Stimulated activated CD4-positive, alpha-beta T cell treated with anti-CD3 and anti-CD28 coated beads, Interleukin-12 subunit alpha, Interleukin-12 subunit beta, amount 100 ng/mL, for 24 hours (primary cell): ENCODE data around the gene TCF12.
"Not testable (repeated sequence)": the region's sequence is repeated elsewhere in the genome, so short reads cannot be mapped to it uniquely, and the experiment has no call there.

ENCODE experiments used
- DNase-seq, 2 experiments: peaks; one replicate each; pipeline ENCODE4 v3.0.0-alpha.2; 2020; ENCODE audit warnings: low read depth in 2 of 2

TCF12 gene

DNA sequence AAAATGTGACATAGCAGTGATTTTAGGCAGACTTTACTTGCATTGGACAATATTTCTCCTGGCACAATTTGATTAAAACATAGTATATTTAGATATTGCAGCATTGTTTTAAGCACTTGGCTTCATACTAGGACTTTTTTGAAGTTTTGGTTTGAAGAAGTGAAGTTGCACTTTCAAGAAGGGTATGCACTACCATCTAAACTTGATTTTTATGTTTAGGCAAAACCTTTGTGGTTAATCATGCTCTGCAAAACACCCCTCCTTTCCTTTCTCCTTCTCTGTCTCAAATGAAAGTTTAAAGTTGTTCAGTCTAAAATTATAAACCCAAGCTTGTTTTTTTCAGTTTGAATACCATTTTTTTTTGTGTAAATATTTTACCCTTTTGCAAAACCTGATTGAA, 173.8 kb downstream of the TCF12 start:
- no peak for DNase-seq

GRCh38 chr15:57094321-57095257, 176.1 kb downstream of the TCF12 start:
- DNase-seq, result no peak

DNA sequence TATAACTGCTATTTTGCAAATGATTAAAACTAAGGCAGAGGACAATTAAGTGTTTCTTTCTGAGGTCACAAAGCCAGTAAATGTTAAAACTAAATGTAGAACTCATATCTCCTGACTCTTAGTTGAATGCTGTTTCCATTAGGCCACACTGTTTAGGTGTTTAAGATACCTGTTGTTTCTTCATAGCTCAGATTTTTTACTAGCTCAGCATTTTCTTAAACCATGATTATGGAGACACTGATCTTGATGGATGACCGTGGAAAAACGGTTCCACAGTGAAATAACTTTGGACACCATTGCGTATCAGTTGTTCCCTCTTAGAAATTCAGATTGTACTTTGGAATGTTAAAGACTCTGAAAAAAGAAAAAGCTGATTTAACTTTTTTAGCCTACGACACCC, 177.5 kb downstream of the TCF12 start:
- no peak for DNase-seq

GRCh38 chr15:57097246-57097645, 178.8 kb downstream of the TCF12 start:
- no peak for DNase-seq

DNA sequence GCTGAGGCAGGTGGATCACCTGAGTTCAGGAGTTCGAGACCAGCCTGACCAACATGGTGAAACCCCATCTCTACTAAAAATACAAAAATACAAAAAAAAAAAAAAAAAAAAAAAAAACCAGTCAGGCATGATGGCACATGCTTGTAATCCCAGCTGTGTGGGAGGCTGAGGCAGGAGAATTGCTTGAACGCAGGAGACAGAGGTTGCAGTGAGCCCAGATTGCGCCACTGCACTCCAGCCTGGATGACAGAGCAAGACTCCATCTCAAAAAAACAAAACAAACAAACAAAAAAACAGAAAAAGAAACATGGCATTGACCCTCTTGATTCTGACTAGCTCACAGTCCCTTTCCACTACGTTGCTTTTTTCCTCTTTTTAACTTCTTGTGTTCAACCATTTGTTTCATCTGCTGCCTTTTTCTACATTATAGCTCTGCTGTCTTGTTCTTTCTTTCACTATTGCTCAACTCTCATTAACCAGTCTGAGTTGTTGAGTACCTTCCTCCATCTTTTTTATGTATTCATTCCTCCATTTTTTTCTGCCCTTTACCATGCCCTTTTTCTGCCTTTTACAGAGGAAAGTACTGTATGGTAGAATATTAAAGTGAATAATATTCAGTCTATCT, 179.6 kb downstream of the TCF12 start:
- not testable (repeated sequence) for DNase-seq

- no peak for DNase-seq
Measured at GRCh38 chr15:57098896-57099295, 180.5 kb downstream of the TCF12 start.

DNA sequence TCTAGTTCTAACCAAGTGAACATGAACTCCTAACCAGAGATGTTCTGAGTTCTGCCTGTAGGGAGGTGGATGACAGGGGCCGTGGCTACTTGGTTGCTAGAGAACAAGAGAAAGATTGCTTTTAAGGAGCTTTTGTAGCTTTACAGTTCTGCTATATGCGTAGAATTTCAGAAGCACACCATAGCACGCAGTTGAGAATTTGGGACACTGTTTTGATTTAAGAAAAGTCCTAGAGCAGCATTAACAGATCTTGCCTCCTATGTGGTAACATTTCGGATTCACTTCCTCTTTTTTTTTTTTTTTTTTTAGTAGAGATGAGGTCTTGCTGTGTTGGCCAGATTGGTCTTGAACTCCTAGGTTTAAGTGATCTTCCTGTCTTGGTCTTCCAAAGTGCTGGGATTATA, 181.7 kb downstream of the TCF12 start:
- no peak for DNase-seq

DNA sequence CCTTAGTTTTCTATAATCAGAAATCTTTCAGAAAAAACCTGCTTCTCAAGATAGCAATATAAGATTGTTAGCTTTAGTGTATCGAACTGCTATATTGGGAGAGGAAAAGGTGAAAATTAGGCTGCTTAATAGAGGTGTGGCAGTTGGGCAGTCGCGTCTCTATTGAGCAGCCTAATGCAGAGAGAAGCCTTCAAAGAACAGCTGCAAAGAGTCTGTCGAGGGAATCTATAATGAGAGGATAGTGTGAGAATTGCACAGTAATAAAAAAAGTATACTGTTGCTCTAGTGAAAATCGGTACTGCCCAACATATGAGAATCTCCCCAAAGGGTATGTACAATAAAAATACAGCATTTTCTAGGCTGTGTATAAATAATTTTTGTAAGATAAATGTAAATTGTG, 184.4 kb downstream of the TCF12 start:
- no peak for DNase-seq

- no peak for DNase-seq
Measured at GRCh38 chr15:57108296-57108695, 189.9 kb downstream of the TCF12 start.

- no peak for DNase-seq
Measured at GRCh38 chr15:57109005-57109404, 190.6 kb downstream of the TCF12 start.

- DNase-seq, result no peak
Measured at GRCh38 chr15:57111002-57111401, 192.6 kb downstream of the TCF12 start.

GRCh38 chr15:57112178-57112577, 193.7 kb downstream of the TCF12 start:
- DNase-seq, result no peak

GRCh38 chr15:57114070-57114469, 195.6 kb downstream of the TCF12 start:
- DNase-seq, result no peak

- DNase-seq, result no peak
Measured at GRCh38 chr15:57118013-57118799, 199.8 kb downstream of the TCF12 start.

- no peak for DNase-seq
Measured at GRCh38 chr15:57122080-57122840, 203.8 kb downstream of the TCF12 start.

- no peak for DNase-seq
Measured at GRCh38 chr15:57124036-57124435, 205.6 kb downstream of the TCF12 start.

- DNase-seq, result no peak
Measured at GRCh38 chr15:57129064-57129463, 210.6 kb downstream of the TCF12 start.

- DNase-seq, result no peak
Measured at GRCh38 chr15:57130956-57131355, 212.5 kb downstream of the TCF12 start.

DNA sequence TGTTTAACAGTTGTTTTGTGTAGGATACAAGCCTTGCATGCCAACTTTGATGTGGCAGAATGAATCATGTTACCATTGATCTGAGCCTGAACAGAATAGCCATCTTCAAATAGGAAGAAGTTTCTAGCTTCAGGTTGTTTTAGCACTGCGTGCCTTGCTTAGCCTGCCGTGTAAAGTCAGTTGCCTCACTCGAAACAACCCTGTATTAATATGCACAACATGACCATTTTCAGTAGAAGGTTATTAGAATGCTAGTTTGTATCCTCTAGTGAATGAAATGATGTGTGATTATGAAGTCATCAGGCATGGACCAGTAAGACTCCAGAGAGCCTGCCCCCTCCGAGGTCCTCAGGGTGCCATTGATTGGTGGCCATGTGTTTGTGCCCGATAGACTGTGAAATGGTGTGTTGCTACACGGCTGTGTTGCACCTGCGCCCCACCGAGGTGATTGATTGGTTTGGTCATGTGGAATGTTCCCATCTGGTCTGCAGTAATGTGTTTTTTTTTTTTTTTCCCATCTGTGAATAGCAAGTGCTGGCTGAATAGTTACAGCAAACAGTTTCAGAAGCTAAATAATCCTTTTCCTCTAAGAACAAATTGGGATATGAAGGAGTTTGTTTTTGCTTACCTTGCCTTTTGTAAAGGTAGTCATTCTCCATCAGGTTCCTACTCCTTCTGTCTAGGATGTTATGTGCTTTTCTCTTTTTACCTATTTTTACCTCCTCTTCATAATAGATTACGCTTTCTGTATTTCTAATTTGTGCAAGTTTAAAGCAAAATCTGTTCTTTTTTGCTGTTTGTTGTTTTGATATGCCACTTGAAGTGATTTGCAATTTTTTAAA, 214.9 kb downstream of the TCF12 start:
- no peak for DNase-seq

- no peak for DNase-seq
Measured at GRCh38 chr15:57134071-57134605, 215.7 kb downstream of the TCF12 start.
